Thyroid gland (tissue), 4 donors: ENCODE data around the gene FOXK1.

Source experiments
- CTCF ChIP-seq, 6 experiments: fragments of 200-600 bp in 3 of 6; fragments of 450-650 bp in 3 of 6; sonication (generic) in 3 of 6; IDR thresholded peaks; one replicate each; pipeline ENCODE4 v1.5.1; 2016 to 2019; ENCODE audit warnings: antibody characterized with exemption in 6 of 6, mild to moderate bottlenecking in 2 of 6, inconsistent platforms in 1 of 6, moderate library complexity in 1 of 6
- POLR2A ChIP-seq, 2 donors: fragments of 450-650 bp; IDR thresholded peaks; one replicate each; pipeline ENCODE4 v1.6.1; 2017; ENCODE audit warnings: antibody characterized with exemption in 2 of 2, mild to moderate bottlenecking in 2 of 2, moderate library complexity in 1 of 2

- TF ChIP-seq CTCF (IDR thresholded peaks at IDR 0.05), result no peak
- TF ChIP-seq POLR2A (IDR thresholded peaks at IDR 0.05), result no peak
Measured at GRCh38 chr7:4762121-4763055, 80.3 kb downstream of the FOXK1 start.
